Femur (tissue), 1 donor: ENCODE results near the gene THSD4.
"Not testable (repeated sequence)": the region's sequence is repeated elsewhere in the genome, so short reads cannot be mapped to it uniquely, and the experiment has no call there.

Experiments used
- DNase-seq: peaks from one replicate; pipeline ENCODE4 v3.0.0-alpha.2; 2017

The THSD4 gene

GRCh38 chr15:71650603-71651002 lies 535.3 kb downstream of the THSD4 start:
- DNase-seq: no peak

DNA sequence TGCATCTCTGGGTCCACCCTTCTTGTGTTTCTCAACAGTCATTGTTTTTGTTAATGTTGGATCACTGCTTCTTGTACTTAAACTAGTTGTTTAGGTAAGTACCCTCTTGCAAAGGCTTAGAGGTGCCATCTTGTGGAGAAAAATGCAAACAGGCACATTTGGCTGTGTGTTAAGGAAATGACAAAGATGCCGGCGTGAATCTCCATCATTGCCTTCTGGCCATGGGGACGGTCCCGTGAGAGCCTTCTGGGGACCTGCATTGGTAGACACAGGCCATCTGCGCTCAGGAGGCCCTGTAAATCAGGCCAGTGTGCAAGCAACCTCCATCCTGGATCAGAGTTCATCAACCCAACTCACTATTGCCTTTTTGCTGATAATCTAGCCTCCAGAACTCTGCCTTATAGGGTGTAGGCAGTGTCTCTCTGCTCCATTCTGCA lies 536.5 kb downstream of the THSD4 start:
- no peak for DNase-seq

GRCh38 chr15:71654042-71654719 lies 538.9 kb downstream of the THSD4 start:
- DNase-seq: no peak

DNA sequence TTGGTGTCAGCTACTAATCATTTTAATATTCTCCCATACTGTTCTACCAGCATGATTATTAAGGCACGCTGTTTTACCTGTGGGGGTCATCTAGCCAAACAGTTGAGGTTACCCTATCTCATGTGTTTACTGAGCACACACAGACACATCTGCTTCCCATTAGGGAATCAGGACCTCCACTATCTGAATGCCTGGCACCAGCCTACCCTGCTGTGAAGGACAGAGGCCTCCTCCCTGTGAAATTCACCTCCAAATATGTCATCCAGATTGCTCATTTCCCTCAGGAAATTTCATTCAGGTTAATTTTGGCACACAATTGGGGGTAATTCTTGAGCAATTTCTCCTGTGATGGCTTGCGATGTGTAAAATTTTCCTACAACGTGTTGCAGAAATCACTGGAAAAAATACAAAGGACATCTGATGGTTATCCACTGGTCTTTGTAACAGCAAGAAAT lies 539.5 kb downstream of the THSD4 start:
- no peak for DNase-seq

- DNase-seq: no peak
Observed at GRCh38 chr15:71656425-71656824, 541.2 kb downstream of the THSD4 start.

DNA sequence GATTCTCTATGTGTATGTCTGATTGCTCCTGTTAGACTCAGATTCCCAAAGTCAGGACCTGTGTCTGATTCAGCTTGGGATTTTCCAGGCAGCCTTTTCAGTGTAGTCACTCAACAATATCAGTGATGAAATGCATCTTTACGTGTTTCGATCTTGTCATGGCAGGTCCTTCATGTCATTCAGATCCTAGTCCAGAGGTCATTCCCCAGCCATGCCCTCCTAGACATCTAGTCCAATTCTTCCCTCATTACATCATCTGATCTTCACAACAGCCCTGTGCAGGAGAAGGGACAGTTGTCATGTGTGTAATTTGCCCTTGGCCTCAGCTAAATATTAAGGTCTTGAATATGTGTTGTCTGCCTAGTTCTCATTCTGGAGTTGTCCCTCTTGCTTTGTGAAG lies 541.9 kb downstream of the THSD4 start:
- no peak for DNase-seq

- DNase-seq: no peak
Observed at GRCh38 chr15:71658036-71658435, 542.8 kb downstream of the THSD4 start.

GRCh38 chr15:71658827-71659729 lies 543.8 kb downstream of the THSD4 start:
- DNase-seq: no peak

DNA sequence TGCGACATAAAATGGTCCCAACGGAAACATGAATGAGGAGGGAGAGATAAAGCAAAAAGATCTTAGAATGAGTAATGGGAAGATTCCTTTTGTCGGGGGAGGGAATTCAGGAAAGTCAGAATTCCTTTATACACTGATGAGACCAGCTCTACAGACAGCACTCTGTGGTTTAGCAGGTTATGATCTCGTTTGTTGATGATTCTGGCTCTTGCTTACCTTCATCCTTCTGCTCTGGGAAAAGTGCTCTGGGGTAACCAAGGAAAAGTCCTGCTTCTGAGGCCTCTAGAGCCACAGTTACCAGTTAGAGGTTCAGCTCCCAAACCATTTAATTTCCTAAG lies 544.4 kb downstream of the THSD4 start:
- DNase-seq: no peak

GRCh38 chr15:71660501-71660900 lies 545.2 kb downstream of the THSD4 start:
- DNase-seq: no peak

GRCh38 chr15:71662306-71662705 lies 547.0 kb downstream of the THSD4 start:
- no peak for DNase-seq

DNA sequence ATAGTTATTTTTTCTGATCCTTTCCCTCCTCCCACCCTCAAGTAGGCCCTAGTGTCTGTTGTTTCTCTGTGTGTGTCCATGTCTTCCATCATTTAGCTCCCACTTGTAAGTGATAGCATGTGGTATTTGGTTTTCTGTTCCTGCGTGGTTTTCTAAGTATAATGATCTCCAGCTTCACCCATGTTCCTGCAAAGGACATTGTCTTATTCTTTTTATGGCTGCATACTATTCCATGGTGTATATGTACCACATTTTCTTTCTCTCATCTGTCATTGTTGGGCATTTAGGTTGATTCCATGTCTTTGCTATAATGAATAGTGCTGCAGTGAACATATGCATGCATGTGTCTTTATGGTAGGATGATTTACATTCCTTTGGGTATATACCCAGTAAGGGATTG lies 549.4 kb downstream of the THSD4 start:
- DNase-seq: no peak

DNA sequence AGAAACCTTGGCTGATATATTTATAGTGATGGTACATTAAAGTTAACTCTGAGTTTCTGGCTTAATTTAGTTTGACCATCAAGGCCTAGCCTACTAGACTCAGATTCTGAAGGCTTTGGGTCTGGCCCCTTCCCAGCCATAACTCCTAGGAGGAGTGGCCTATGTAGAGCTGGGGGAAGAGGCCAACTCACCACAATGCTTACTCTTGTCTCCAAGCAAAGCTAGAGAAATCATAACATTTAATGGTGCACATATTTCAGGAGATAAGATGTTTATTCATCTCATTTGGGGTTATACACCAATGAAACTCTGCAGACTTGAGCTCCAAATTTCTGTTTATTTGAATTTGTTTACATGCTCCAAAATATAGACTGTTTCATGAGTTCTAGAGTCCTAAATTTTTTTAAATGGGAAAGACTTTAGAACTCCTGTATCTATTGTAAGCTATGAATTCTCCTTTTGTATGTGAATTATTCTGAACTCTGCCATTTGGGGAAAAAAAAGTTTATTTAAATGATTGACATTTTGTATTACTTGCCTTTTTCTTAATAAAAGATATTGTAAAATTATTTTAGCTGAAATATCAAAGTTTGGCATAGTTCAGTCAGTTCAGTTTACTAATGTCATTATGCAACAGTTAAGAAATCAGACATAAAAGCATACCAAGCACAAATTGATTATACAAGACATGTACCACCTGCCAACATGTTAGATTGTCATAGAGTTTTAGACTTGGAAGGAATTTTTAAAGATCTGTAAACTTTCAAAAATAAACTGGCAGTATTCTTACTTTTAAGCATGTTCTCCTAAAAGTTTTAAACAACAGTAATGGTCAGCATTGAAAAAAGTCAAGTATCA lies 551.7 kb downstream of the THSD4 start:
- DNase-seq: no peak

- no peak for DNase-seq
Observed at GRCh38 chr15:71669688-71670087, 554.4 kb downstream of the THSD4 start.

DNA sequence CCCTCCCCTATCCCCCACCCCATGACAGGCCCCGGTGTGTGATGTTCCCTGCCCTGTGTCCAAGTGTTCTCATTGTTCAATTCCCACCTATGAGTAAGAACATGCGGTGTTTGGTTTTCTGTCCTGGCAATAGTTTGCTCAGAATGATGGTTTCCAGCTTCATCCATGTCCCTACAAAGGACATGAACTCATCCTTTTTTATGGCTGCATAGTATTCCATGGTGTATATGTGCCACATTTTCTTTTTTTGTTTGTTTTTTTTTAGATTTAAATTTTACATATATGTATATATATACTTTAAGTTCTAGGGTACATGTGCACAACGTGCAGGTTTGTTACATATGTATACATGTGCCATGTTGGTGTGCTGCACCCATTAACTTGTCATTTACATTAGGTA lies 555.0 kb downstream of the THSD4 start:
- not testable (repeated sequence) for DNase-seq

- DNase-seq: no peak
Observed at GRCh38 chr15:71674354-71674753, 559.1 kb downstream of the THSD4 start.

- DNase-seq: no peak
Observed at GRCh38 chr15:71677352-71677751, 562.1 kb downstream of the THSD4 start.

DNA sequence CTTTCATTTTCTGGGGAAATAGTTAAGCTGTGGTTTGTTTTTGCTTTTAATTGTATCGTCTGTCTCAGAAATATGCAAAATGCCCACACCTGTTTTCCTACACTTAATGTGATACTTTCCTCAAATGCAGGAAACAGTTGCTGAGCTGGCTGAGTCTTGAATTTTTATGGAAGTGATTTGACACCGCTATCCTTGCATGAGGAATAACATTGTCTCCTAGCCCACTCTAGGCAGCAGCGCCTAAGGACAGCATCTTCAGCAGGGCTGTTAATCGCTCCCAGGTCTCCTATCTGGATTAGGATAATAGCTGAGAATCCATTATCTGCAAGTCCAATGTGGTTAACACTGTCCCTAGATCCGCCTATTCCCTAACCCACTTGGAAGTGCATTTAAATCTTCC lies 562.5 kb downstream of the THSD4 start:
- no peak for DNase-seq

DNA sequence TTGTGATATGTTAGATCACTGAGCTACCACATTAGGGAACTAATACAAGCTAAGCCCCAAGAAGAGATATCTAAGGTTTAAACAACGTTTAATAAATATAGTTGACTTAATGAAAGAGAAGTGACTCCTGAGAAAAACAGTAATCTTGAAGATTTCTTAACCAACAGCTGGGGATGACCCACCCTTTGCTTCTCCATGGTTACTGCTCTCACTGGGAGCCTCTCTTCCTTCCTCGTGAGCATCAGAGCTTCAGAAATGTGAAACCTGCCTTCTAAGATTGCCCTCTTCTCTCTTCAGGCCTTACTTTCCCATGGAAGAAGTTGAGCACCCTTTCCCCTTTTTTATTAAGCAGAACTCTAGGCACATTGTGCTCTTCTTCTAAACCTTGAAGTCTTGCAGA lies 562.9 kb downstream of the THSD4 start:
- DNase-seq: no peak

GRCh38 chr15:71678605-71679004 lies 563.3 kb downstream of the THSD4 start:
- no peak for DNase-seq

- no peak for DNase-seq
Observed at GRCh38 chr15:71679223-71679792, 564.0 kb downstream of the THSD4 start.

DNA sequence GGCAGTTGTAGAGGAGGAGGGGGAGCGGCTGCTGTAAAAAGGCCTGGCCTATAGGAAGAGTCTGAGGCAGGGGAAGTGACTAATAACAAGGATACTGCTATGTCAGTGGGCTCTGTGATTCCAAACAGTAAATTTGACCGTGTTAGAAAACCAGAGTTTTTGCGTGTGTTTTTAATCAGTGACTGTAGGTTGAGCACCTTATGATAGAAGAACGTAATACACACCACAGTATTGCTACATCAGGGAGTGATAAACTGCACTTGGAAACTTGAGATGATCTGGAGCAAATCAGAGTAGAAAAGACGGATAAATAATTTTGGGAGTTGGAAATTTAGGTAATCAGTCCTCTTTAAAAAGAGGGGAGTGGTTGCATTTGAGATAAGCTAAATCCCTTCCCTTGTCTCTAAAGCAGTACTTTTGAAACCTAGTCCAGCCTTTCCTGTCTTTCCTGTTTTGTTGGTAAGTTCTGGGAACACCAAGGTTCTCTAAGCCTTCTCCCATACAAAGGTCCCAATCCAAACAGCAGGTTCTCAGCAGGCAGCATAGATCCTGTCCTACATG lies 564.6 kb downstream of the THSD4 start:
- no peak for DNase-seq

DNA sequence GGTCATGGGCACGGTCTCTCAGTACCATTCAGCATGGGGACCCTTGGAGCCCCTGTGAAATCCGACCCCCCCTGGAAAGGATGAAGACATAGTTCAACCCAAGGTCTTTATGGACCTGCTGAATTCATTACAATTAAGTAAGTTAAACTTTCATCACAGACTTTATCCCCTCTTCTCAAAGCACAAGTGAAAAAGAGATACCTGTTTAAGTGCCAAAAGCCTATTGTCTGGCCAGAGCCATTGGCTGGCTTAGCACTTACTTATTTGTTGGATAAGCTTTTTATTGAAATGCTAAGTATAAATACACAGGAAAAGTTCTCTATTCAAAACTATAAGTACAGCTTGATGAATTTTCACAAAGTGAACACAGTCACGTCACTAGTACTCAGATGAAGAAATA lies 566.7 kb downstream of the THSD4 start:
- no peak for DNase-seq
